Right ventricle myocardium inferior (tissue), 1 donor: ENCODE data around the gene GDPD2. TPM values are rescaled to one million over a fixed set of nuclear protein-coding genes. Genes with fewer than 3 reads are reported as not detected.
"Not testable (repeated sequence)": the region's sequence is repeated elsewhere in the genome, so short reads cannot be mapped to it uniquely, and the experiment has no call there.

Experiments
- ATAC-seq: fragments of 200-7000 bp; cut with Tn5 transposase; one replicate; pipeline ENCODE4 v1.9.1; 2020; ENCODE audit warnings: mild to moderate bottlenecking, moderate library complexity
- DNase-seq: peaks from one replicate; pipeline ENCODE4 v3.0.0; 2021; ENCODE audit errors: missing footprints
- intact Hi-C: fragments of 100-400 bp; cut with DNase I; formaldehyde crosslinking; loops from one replicate; pipeline ENCODE4 v1.11.0; 2022
- long read RNA-seq: library from polyadenylated mRNA; unstranded; transcript quantifications from one replicate; pipeline ENCODE4 v2.0.0, GENCODE V29; 2021
- total RNA-seq: library from RNA; stranded (reverse); fragmentation: NEBNext Ultra II Directional; extraction: Animal tissue kit (Norgen Biotek cat#: 25700); gene quantifications from one replicate; pipeline ENCODE4 v1.2.1, GENCODE V29; 2021
- donor health status: DM: no; HTN: yes; CAD: no; lungs with severe emphysema.

GDPD2 gene
- not detected for total RNA-seq
- long read RNA-seq = 0 reads

GRCh38 chrX:70422851-70423341, at the start of gene GDPD2:
GDPD2 (plus strand) TSS chrX:70423314; CDS start chrX:70424985, 1,671 bp downstream.
- ATAC-seq (no peak), DNase-seq (no peak)
- intact Hi-C loops = no loop called here

GRCh38 chrX:70386235-70386634, 36.9 kb upstream of the GDPD2 start:
- intact Hi-C loops = no loop called here
- DNase-seq (no peak), ATAC-seq (no peak)

- intact Hi-C loops = no loop called here
- ATAC-seq (no peak), DNase-seq (no peak)
These were observed 24.2 kb upstream of the GDPD2 start for GRCh38 chrX:70398899-70399298.

- intact Hi-C loops, ATAC-seq: not testable (repeated sequence)
These were observed 22.9 kb upstream of the GDPD2 start for GRCh38 chrX:70400181-70400580.

GRCh38 chrX:70402721-70403120, 20.4 kb upstream of the GDPD2 start:
- no peak for ATAC-seq
- intact Hi-C loops = no loop called here
- DNase-seq = no peak

More at GRCh38 chrX:70400181-70400580, 22.9 kb upstream of the GDPD2 start:
- not testable (repeated sequence) for DNase-seq

- no peak for DNase-seq
- no peak for ATAC-seq
- intact Hi-C loops = no loop called here
These were observed 18.1 kb upstream of the GDPD2 start for GRCh38 chrX:70405003-70405402.

- intact Hi-C loops = no loop called here
- DNase-seq (no peak), ATAC-seq (no peak)
These were observed 12.2 kb upstream of the GDPD2 start for GRCh38 chrX:70410921-70411320.

GRCh38 chrX:70411475-70411874, 11.6 kb upstream of the GDPD2 start:
- ATAC-seq (no peak), DNase-seq (no peak)
- intact Hi-C loops = no loop called here

- DNase-seq (no peak), ATAC-seq (no peak)
- intact Hi-C loops = no loop called here
These were observed 1.5 kb upstream of the GDPD2 start for GRCh38 chrX:70421618-70422017.

- no peak for ATAC-seq
These were observed 992 bp downstream of the GDPD2 start for GRCh38 chrX:70423936-70424675.

GRCh38 chrX:70424801-70425200, 1.7 kb downstream of the GDPD2 start:
- DNase-seq (no peak), ATAC-seq (no peak)
- intact Hi-C loops = no loop called here

More at GRCh38 chrX:70423936-70424675, 992 bp downstream of the GDPD2 start:
- intact Hi-C loops = no loop called here
- no peak for DNase-seq

- intact Hi-C loops = no loop called here
- no peak for DNase-seq
- no peak for ATAC-seq
These were observed 3.5 kb downstream of the GDPD2 start for GRCh38 chrX:70426286-70427278.

- intact Hi-C loops = no loop called here
- no peak for ATAC-seq
- no peak for DNase-seq
These were observed 4.3 kb downstream of the GDPD2 start for GRCh38 chrX:70427365-70427764.

- DNase-seq (no peak), ATAC-seq (no peak)
- intact Hi-C loops = no loop called here
These were observed 6.6 kb downstream of the GDPD2 start for GRCh38 chrX:70429759-70430158.

GRCh38 chrX:70432936-70433847, 10.1 kb downstream of the GDPD2 start:
- DNase-seq (no peak), ATAC-seq (no peak)
- intact Hi-C loops = no loop called here

GRCh38 chrX:70433848-70434351, 10.8 kb downstream of the GDPD2 start:
- peak; percentile 76 for ATAC-seq
- peak; percentile 78 for DNase-seq
- intact Hi-C loops = no loop called here

- peak; percentile 93 for ATAC-seq
- intact Hi-C loops = no loop called here
- peak; percentile 91 for DNase-seq
These were observed 11.3 kb downstream of the GDPD2 start for GRCh38 chrX:70434352-70434866.

- DNase-seq (no peak), ATAC-seq (peak; percentile 71)
- intact Hi-C loops = no loop called here
These were observed 11.9 kb downstream of the GDPD2 start for GRCh38 chrX:70434914-70435586.
